HepG2 (cell line): ENCODE results near the gene RBM43. TPM values are rescaled to one million over a fixed set of nuclear protein-coding genes. Genes with fewer than 3 reads are reported as not detected.
A peak's percentile ranks its signal among the peaks of the same experiment; 100 is the strongest.

ENCODE experiments used
- HNRNPK ChIP-seq: fragments of 200-400 bp; formaldehyde crosslinking; IDR thresholded peaks from 2 replicates; pipeline ENCODE4 v1.6.1; 2018; ENCODE audit warnings: low read length, low read depth, moderate library complexity, mild to moderate bottlenecking; ENCODE audit not compliant: poor library complexity, severe bottlenecking
- KAT8 ChIP-seq: IDR thresholded peaks from 2 replicates; pipeline ENCODE4 v1.6.1; 2016; ENCODE audit warnings: missing genetic modification reagents, missing compliant biosample characterization
- PITX1 ChIP-seq: sonication (generic); formaldehyde crosslinking; IDR thresholded peaks from 2 replicates; pipeline ENCODE4 v1.5.1; 2020; ENCODE audit warnings: mild to moderate bottlenecking, missing genetic modification reagents
- POLR2G ChIP-seq: fragments of 200-400 bp; formaldehyde crosslinking; IDR thresholded peaks from 2 replicates; pipeline ENCODE4 v1.6.1; 2018; ENCODE audit warnings: mild to moderate bottlenecking, low read depth, low read length, moderate library complexity
- RAD21 ChIP-seq: fragments of 450-650 bp; formaldehyde crosslinking; IDR thresholded peaks from 2 replicates; pipeline ENCODE4 v1.5.0; 2020; ENCODE audit warnings: mild to moderate bottlenecking
- SATB2 ChIP-seq: sonication (generic); formaldehyde crosslinking; IDR thresholded peaks from 2 replicates; pipeline ENCODE4 v1.5.0; 2020; ENCODE audit warnings: missing genetic modification reagents
- ZFP41 ChIP-seq: sonication (generic); formaldehyde crosslinking; IDR thresholded peaks from 2 replicates; pipeline ENCODE4 v1.4.0; 2020; ENCODE audit warnings: mild to moderate bottlenecking, missing genetic modification reagents, borderline replicate concordance
- ZNF263 ChIP-seq: sonication (generic); formaldehyde crosslinking; IDR thresholded peaks from 2 replicates; pipeline ENCODE4 v1.4.0; 2020; ENCODE audit warnings: missing genetic modification reagents
- ZNF275 ChIP-seq: sonication (generic); formaldehyde crosslinking; IDR thresholded peaks from 2 replicates; pipeline ENCODE4 v1.8.0; 2022; ENCODE audit warnings: missing genetic modification reagents, mild to moderate bottlenecking, inconsistent platforms, borderline replicate concordance
- ZNF652 ChIP-seq: IDR thresholded peaks from 2 replicates; pipeline ENCODE4 v1.6.1; 2016; ENCODE audit warnings: low read depth, borderline replicate concordance
- polyA plus RNA-seq, 8 experiments: library from polyadenylated mRNA; depleted of rRNA in 3 of 8; stranded (reverse) in 7 of 8; unstranded in 1 of 8; fragments of >200 nt; fragmentation: Illumina TruSeq in 4 of 8; extraction: Trizol in 4 of 8; gene quantifications; 2 replicates each; pipeline versions ENCODE4 v1.2.1 to v1.2.3, GENCODE V29; 2011 to 2016; ENCODE audit warnings: low read depth in 4 of 8, missing spikeins in 1 of 8, mixed read lengths in 1 of 8; ENCODE audit not compliant: insufficient read depth in 1 of 8
- total RNA-seq, 5 experiments: library from RNA; depleted of rRNA; stranded (reverse); fragments of >200 nt; fragmentation: Illumina TruSeq; extraction: Trizol; gene quantifications; 2 replicates each; pipeline ENCODE4 v1.2.3, GENCODE V29; 2016; ENCODE audit warnings: low read depth in 1 of 5
- TF ChIP-seq, protein P1 (sequence below): sonication (generic); formaldehyde crosslinking; IDR thresholded peaks from 2 replicates; pipeline ENCODE4 v1.4.0; 2020; ENCODE audit warnings: missing genetic modification reagents, borderline replicate concordance
- TF ChIP-seq, protein P2 (sequence below): IDR thresholded peaks from 2 replicates; pipeline ENCODE4 v1.6.1; 2016; ENCODE audit warnings: low read depth
- TF ChIP-seq, protein P3 (sequence below): sonication (generic); formaldehyde crosslinking; IDR thresholded peaks from 2 replicates; pipeline ENCODE4 v1.4.0; 2020; ENCODE audit warnings: mild to moderate bottlenecking, missing genetic modification reagents, borderline replicate concordance
- TF ChIP-seq, protein P4 (sequence below): sonication (generic); formaldehyde crosslinking; conservative IDR thresholded peaks from 2 replicates; pipeline ENCODE4 v1.8.0; 2022; ENCODE audit warnings: low read depth, missing genetic modification reagents
- TF ChIP-seq, protein P5 (sequence below): sonication (generic); formaldehyde crosslinking; conservative IDR thresholded peaks from 2 replicates; pipeline ENCODE4 v1.4.0; 2020; ENCODE audit warnings: missing genetic modification reagents

RBM43 gene
- total and polyA plus RNA-seq, 2 of the 13 experiments (the other 11 are each of a cell fraction or from before 2014, with no cell fraction given), result 0.31 to 0.70 TPM

DNA sequence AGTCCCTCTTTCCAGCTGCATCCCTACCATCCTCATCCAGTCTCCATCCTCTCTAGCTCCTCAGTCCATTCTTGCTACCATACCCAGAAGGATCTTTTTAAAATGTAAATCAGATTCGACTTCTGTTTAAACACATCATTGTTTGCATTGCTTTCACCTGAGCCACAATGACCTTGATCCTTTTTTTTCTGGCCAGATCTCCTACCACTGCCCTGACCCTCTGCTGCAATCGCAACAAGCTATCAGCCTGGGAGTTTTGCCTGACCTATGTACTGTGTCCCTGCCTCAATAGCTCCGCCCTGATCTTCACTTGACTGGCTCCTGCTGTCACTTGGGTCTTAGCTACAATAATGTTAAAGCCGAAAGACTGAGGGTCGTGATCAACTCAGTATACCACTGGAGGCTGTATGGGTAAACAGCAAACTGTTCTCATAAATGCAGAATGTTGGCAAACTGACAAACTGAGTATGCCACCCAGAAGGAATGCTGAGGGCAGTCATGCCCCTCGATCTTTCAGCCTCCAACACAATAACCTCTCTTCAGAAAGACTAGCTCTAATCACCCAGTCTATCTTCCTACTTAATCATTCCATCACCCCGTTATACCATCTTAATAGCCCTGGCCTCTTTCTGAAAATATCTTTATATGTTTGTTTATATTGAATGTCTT, 2.6 kb upstream of the RBM43 start (continued):
- TF ChIP-seq, protein P1, sequence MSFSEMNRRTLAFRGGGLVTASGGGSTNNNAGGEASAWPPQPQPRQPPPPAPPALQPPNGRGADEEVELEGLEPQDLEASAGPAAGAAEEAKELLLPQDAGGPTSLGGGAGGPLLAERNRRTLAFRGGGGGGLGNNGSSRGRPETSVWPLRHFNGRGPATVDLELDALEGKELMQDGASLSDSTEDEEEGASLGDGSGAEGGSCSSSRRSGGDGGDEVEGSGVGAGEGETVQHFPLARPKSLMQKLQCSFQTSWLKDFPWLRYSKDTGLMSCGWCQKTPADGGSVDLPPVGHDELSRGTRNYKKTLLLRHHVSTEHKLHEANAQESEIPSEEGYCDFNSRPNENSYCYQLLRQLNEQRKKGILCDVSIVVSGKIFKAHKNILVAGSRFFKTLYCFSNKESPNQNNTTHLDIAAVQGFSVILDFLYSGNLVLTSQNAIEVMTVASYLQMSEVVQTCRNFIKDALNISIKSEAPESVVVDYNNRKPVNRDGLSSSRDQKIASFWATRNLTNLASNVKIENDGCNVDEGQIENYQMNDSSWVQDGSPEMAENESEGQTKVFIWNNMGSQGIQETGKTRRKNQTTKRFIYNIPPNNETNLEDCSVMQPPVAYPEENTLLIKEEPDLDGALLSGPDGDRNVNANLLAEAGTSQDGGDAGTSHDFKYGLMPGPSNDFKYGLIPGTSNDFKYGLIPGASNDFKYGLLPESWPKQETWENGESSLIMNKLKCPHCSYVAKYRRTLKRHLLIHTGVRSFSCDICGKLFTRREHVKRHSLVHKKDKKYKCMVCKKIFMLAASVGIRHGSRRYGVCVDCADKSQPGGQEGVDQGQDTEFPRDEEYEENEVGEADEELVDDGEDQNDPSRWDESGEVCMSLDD (CRISPR knock-in tag), result no peak
- TF ChIP-seq SATB2 (CRISPR knock-in tag), result no peak
- TF ChIP-seq RAD21 (CRISPR knock-in tag), result no peak
- TF ChIP-seq, protein P2, sequence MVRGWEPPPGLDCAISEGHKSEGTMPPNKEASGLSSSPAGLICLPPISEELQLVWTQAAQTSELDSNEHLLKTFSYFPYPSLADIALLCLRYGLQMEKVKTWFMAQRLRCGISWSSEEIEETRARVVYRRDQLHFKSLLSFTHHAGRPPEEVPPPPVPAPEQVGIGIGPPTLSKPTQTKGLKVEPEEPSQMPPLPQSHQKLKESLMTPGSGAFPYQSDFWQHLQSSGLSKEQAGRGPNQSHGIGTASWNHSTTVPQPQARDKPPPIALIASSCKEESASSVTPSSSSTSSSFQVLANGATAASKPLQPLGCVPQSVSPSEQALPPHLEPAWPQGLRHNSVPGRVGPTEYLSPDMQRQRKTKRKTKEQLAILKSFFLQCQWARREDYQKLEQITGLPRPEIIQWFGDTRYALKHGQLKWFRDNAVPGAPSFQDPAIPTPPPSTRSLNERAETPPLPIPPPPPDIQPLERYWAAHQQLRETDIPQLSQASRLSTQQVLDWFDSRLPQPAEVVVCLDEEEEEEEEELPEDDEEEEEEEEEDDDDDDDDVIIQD (CRISPR knock-in tag), result no peak
- TF ChIP-seq, protein P3, sequence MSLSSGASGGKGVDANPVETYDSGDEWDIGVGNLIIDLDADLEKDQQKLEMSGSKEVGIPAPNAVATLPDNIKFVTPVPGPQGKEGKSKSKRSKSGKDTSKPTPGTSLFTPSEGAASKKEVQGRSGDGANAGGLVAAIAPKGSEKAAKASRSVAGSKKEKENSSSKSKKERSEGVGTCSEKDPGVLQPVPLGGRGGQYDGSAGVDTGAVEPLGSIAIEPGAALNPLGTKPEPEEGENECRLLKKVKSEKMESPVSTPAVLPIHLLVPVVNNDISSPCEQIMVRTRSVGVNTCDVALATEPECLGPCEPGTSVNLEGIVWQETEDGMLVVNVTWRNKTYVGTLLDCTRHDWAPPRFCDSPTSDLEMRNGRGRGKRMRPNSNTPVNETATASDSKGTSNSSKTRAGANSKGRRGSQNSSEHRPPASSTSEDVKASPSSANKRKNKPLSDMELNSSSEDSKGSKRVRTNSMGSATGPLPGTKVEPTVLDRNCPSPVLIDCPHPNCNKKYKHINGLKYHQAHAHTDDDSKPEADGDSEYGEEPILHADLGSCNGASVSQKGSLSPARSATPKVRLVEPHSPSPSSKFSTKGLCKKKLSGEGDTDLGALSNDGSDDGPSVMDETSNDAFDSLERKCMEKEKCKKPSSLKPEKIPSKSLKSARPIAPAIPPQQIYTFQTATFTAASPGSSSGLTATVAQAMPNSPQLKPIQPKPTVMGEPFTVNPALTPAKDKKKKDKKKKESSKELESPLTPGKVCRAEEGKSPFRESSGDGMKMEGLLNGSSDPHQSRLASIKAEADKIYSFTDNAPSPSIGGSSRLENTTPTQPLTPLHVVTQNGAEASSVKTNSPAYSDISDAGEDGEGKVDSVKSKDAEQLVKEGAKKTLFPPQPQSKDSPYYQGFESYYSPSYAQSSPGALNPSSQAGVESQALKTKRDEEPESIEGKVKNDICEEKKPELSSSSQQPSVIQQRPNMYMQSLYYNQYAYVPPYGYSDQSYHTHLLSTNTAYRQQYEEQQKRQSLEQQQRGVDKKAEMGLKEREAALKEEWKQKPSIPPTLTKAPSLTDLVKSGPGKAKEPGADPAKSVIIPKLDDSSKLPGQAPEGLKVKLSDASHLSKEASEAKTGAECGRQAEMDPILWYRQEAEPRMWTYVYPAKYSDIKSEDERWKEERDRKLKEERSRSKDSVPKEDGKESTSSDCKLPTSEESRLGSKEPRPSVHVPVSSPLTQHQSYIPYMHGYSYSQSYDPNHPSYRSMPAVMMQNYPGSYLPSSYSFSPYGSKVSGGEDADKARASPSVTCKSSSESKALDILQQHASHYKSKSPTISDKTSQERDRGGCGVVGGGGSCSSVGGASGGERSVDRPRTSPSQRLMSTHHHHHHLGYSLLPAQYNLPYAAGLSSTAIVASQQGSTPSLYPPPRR (CRISPR knock-in tag), result peak; percentile 25; the same call in 1 of the 2 replicates
- TF ChIP-seq ZNF275 (CRISPR knock-in tag), result no peak
- TF ChIP-seq HNRNPK, result no peak
- 0 out of 2 replicates have a peak, but pooled peaks have one; percentile 20 for TF ChIP-seq KAT8 (CRISPR knock-in tag)
- TF ChIP-seq ZNF652 (CRISPR knock-in tag), result no peak
- TF ChIP-seq, protein P4, sequence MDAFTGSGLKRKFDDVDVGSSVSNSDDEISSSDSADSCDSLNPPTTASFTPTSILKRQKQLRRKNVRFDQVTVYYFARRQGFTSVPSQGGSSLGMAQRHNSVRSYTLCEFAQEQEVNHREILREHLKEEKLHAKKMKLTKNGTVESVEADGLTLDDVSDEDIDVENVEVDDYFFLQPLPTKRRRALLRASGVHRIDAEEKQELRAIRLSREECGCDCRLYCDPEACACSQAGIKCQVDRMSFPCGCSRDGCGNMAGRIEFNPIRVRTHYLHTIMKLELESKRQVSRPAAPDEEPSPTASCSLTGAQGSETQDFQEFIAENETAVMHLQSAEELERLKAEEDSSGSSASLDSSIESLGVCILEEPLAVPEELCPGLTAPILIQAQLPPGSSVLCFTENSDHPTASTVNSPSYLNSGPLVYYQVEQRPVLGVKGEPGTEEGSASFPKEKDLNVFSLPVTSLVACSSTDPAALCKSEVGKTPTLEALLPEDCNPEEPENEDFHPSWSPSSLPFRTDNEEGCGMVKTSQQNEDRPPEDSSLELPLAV, result no peak
- TF ChIP-seq PITX1 (CRISPR knock-in tag), result peak; percentile 21; the same call in 1 of the 2 replicates
- no peak for TF ChIP-seq ZNF263 (CRISPR knock-in tag)
- no peak for TF ChIP-seq ZFP41 (CRISPR knock-in tag)
- TF ChIP-seq, protein P5, sequence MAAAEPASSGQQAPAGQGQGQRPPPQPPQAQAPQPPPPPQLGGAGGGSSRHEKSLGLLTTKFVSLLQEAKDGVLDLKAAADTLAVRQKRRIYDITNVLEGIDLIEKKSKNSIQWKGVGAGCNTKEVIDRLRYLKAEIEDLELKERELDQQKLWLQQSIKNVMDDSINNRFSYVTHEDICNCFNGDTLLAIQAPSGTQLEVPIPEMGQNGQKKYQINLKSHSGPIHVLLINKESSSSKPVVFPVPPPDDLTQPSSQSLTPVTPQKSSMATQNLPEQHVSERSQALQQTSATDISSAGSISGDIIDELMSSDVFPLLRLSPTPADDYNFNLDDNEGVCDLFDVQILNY, result no peak
- no peak for TF ChIP-seq POLR2G
